ENCODE results near the gene DRC7.

DRC7 gene

GRCh38 chr16:57738844-57739243 lies 44.2 kb downstream of the DRC7 start:
- no peak for TF ChIP-seq CTCF (IDR thresholded peaks at IDR 0.05; ENCODE audit: insufficient read depth, low read length, poor library complexity, severe bottlenecking)
- DNase-seq (ENCODE audit: extremely low read depth, insufficient read length) = no peak
- Histone ChIP-seq H3K4me3 (replicated peaks; ENCODE audit: low read depth, low read length) (no peak overlapping the region), H3K36me3 (ENCODE audit: control insufficient read depth, insufficient read depth, low read length) (peaks cover 1% of the 10 kb centered on the region), H3K27me3 (replicated peaks; ENCODE audit: control insufficient read depth, insufficient read depth, low read length) (no peaks in the 10 kb centered on the region)

GRCh38 chr16:57739756-57740422 lies 45.3 kb downstream of the DRC7 start:
- Histone ChIP-seq H3K27me3 (replicated peaks; ENCODE audit: control insufficient read depth, insufficient read depth, low read length) (no peaks in the 10 kb centered on the region), H3K36me3 (ENCODE audit: control insufficient read depth, insufficient read depth, low read length) (peaks cover 1% of the 10 kb centered on the region), H3K4me3 (replicated peaks; ENCODE audit: low read depth, low read length) (no peak overlapping the region)
- no peak for DNase-seq (ENCODE audit: extremely low read depth, insufficient read length)
- TF ChIP-seq CTCF (IDR thresholded peaks at IDR 0.05; ENCODE audit: insufficient read depth, low read length, poor library complexity, severe bottlenecking) = no peak

- Histone ChIP-seq H3K36me3 (ENCODE audit: control insufficient read depth, insufficient read depth, low read length) (peaks cover 1% of the 10 kb centered on the region), H3K27me3 (replicated peaks; ENCODE audit: control insufficient read depth, insufficient read depth, low read length) (no peaks in the 10 kb centered on the region), H3K4me3 (replicated peaks; ENCODE audit: low read depth, low read length) (no peak overlapping the region)
- DNase-seq (ENCODE audit: extremely low read depth, insufficient read length) = no peak
- TF ChIP-seq CTCF (IDR thresholded peaks at IDR 0.05; ENCODE audit: insufficient read depth, low read length, poor library complexity, severe bottlenecking) = no peak
These were observed 45.9 kb downstream of the DRC7 start for GRCh38 chr16:57740423-57741071.

GRCh38 chr16:57741660-57742191 lies 47.1 kb downstream of the DRC7 start:
- TF ChIP-seq CTCF (IDR thresholded peaks at IDR 0.05; ENCODE audit: insufficient read depth, low read length, poor library complexity, severe bottlenecking) = no peak
- Histone ChIP-seq H3K27me3 (replicated peaks; ENCODE audit: control insufficient read depth, insufficient read depth, low read length) (no peaks in the 10 kb centered on the region), H3K36me3 (ENCODE audit: control insufficient read depth, insufficient read depth, low read length) (peaks cover 1% of the 10 kb centered on the region), H3K4me3 (replicated peaks; ENCODE audit: low read depth, low read length) (no peak overlapping the region)
- no peak for DNase-seq (ENCODE audit: extremely low read depth, insufficient read length)

GRCh38 chr16:57742543-57742942 lies 47.9 kb downstream of the DRC7 start:
- no peaks in the 10 kb centered on the region for H3K27me3 ChIP-seq (replicated peaks; ENCODE audit: control insufficient read depth, insufficient read depth, low read length)
- TF ChIP-seq CTCF (IDR thresholded peaks at IDR 0.05; ENCODE audit: insufficient read depth, low read length, poor library complexity, severe bottlenecking) = no peak
- peaks cover 2% of the 10 kb centered on the region for H3K36me3 ChIP-seq (ENCODE audit: control insufficient read depth, insufficient read depth, low read length)
- no peak overlapping the region for H3K4me3 ChIP-seq (replicated peaks; ENCODE audit: low read depth, low read length)
- DNase-seq (ENCODE audit: extremely low read depth, insufficient read length) = no peak
